Mammary epithelial cell (primary cell): ENCODE measurements around the gene POLK.
"Not testable (repeated sequence)": the region's sequence is repeated elsewhere in the genome, so short reads cannot be mapped to it uniquely, and the experiment has no call there.

Experiments
- CTCF ChIP-seq, 2 donors: IDR thresholded peaks in 1 of 2; conservative IDR thresholded peaks in 1 of 2; 2 replicates each; pipeline ENCODE4 v1.5.1; 2011 to 2012; ENCODE audit warnings: inconsistent platforms in 2 of 2, low read length in 2 of 2, mild to moderate bottlenecking in 2 of 2, control low read depth in 1 of 2, low read depth in 1 of 2; ENCODE audit not compliant: insufficient read depth in 1 of 2; ENCODE audit errors: extremely low read depth in 1 of 2
- EZH2 ChIP-seq: IDR thresholded peaks from 2 replicates; pipeline ENCODE4 v1.6.1; 2012; ENCODE audit warnings: low read length, inconsistent platforms, borderline replicate concordance

GRCh38 chr5:75610859-75611310, 99.2 kb downstream of the POLK start:
- not testable (repeated sequence) for TF ChIP-seq CTCF (conservative IDR thresholded peaks at IDR 0.05 in 1 of 2, IDR thresholded peaks at IDR 0.05 in 1 of 2; ENCODE audit: extremely low read depth in 1 of 2, insufficient read depth in 1 of 2, low read depth in 1 of 2, low read length in 2 of 2); EZH2
